GM19023 (cell line): ENCODE measurements around the gene ATP8A2.
"Not testable (repeated sequence)": the region's sequence is repeated elsewhere in the genome, so short reads cannot be mapped to it uniquely, and the experiment has no call there.

Experiments used
- ATAC-seq: cut with Tn5 transposase; IDR thresholded peaks from one replicate; pipeline ENCODE4 v1.9.1; 2021; ENCODE audit warnings: mild to moderate bottlenecking, moderate library complexity; ENCODE audit not compliant: unreplicated experiment

The ATP8A2 gene

DNA sequence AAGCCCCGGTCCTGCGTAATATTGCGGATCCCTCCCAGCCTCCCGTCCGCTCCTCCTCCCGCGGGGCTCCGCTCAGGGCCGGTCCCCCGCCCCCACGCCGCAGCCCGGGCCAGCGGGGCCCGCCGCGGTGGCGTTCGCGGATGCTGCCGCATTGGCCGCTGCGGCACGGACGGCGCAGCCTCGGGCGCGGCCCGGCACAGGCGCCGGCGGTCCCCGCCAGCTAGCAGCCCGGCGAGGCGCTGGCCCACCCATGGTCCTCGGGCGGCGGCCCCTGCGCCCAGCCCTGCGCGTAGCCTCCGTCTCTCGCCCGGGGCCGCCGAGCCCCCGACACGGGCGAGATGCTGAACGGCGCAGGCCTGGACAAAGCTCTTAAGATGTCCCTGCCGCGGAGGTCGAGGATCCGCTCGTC lies at the start of gene ATP8A2:
Gene ATP8A2, plus strand, starts transcription at position 100 of the 409 bp plus-strand sequence. Its CDS starts 239 bp downstream, at position 339.
- no peak for ATAC-seq

GRCh38 chr13:25324100-25324499 lies 47.7 kb upstream of the ATP8A2 start:
- no peak for ATAC-seq

GRCh38 chr13:25329706-25330105 lies 42.1 kb upstream of the ATP8A2 start:
- no peak for ATAC-seq

- ATAC-seq: no peak
Observed at GRCh38 chr13:25330541-25330940, 41.2 kb upstream of the ATP8A2 start.

- ATAC-seq: no peak
Observed at GRCh38 chr13:25335856-25336255, 35.9 kb upstream of the ATP8A2 start.

DNA sequence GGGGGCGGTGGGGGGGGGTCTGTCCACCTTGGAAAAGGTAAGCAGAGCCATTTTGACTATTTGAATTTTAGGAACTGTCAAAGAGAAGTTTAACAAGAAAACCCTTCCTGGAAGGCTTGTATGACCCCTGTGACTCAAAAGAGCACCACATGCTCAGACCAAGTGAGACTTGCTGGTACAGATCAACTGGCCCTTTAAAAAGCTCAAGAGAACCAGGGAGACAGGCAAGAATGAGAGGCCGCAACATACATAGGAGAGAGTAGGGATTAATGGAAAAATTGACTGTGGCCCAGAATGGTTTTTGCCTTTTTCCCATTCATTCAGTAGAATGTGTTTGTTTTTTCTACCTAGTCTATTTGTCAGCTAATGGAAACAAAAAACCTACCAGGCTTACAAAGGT lies 26.2 kb upstream of the ATP8A2 start:
- no peak for ATAC-seq

GRCh38 chr13:25347151-25347550 lies 24.6 kb upstream of the ATP8A2 start:
- ATAC-seq: no peak

- ATAC-seq: no peak
Observed at GRCh38 chr13:25351404-25351803, 20.4 kb upstream of the ATP8A2 start.

DNA sequence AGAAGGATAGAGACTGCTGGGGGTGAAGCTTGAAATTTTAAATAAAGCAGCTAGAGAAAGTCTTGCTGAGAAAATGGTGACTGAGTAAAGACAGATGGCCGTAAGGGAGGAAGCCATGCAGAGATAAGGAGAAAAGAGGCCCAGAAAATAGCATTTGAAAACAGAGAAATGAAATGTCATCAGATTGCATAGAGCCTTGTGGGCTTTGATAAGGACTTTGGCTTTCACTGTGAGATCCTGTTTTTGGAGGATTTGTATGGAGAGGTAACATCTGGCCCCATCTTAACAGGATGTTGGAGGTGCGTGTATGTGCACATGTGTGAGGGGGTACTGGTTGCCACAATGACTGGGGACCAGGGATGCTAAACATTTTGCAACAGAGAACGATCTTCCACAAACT lies 19.5 kb upstream of the ATP8A2 start:
- ATAC-seq: no peak

DNA sequence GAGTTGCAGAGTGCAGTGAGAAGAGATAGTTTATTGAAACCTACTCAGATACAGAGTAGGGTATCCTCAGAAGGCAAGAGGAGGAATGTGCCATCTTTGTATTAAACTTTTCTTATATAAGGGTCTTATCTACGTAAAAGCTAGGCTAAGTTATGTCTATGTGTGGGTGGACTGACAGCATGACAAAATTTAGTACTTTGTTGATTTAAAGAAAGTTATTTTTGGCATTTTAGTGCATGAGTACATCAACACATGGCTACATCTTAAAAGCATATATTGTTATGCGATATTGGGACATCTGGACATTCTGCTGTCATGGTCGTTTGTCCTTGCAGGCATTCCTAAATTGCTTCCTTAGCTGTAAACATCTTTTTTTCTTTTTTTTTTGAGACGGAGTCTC lies 19.0 kb upstream of the ATP8A2 start:
- no peak for ATAC-seq

DNA sequence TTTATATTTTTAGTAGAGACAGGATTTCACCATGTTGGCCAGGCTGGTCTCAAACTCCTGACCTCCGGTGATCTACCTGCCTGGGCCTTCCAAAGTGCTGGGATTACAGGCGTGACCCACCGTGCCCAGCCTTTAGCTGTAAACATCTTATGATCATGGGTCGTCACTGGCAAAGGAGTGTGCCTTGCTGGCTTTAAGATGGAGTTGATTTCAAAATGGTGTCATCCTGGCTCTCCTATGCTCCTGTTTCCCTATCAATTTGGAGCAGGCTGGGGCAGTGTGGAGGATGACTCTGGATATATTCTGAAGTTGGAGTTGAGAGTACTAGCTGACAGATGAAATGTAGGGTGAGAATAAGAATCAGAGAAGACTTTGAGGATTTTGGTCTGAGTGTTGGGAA lies 18.4 kb upstream of the ATP8A2 start:
- no peak for ATAC-seq

- no peak for ATAC-seq
Observed at GRCh38 chr13:25354377-25354776, 17.4 kb upstream of the ATP8A2 start.

- ATAC-seq: not testable (repeated sequence)
Observed at GRCh38 chr13:25360443-25360842, 11.3 kb upstream of the ATP8A2 start.

- ATAC-seq: no peak
Observed at GRCh38 chr13:25365720-25366235, 6.0 kb upstream of the ATP8A2 start.

- no peak for ATAC-seq
Observed at GRCh38 chr13:25371158-25371874, 458 bp upstream of the ATP8A2 start.

GRCh38 chr13:25372284-25373081 lies 709 bp downstream of the ATP8A2 start:
- no peak for ATAC-seq

DNA sequence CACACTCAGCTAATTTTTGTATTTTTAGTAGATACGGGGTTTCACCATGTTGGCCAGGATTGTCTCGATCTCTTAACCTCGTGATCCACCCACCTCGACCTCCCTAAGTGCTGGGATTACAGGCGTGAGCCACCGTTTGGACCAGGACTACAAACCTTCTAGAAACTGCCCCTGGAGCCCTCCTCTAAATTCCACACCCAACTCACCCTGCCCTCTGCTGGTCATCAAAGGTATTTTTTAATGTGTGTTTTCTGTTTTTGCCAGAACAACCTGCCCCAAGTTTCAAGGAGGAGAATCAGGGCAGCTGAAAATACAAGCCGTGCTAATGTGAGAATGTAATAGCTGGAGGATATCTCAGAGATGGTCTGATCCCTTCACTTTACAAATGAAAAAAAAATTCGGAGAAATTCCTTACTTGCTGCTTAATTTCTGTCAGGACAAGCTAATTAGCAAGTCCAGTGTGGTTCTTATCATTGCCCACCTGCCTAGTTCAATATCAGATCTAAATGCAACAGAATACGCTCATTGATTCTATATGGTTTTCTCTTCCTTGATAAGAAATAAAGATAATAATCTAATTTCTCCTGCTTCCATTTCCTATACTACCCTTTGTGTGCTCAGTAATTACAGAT lies 4.1 kb downstream of the ATP8A2 start:
- ATAC-seq: no peak

GRCh38 chr13:25377244-25377962 lies 5.6 kb downstream of the ATP8A2 start:
- ATAC-seq: no peak

DNA sequence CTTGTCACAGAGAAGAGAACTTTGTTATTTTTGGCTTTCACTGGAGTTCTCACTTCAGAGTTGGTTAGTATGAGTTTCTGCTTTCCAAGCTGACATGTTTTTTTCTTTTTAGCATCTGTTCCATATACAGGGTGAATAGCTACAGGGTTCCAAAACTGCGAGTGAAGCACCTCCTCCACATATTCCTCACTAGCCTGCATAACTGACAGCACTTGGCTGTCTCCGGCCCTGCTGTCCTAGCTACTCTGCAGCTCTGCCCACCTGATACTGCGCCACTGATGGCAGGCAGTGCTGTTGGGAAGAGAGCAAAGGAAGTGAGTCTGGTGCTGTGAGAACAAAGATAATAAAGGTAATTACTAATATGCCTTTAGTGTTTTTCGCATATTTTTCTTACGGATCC lies 6.8 kb downstream of the ATP8A2 start:
- ATAC-seq: no peak

DNA sequence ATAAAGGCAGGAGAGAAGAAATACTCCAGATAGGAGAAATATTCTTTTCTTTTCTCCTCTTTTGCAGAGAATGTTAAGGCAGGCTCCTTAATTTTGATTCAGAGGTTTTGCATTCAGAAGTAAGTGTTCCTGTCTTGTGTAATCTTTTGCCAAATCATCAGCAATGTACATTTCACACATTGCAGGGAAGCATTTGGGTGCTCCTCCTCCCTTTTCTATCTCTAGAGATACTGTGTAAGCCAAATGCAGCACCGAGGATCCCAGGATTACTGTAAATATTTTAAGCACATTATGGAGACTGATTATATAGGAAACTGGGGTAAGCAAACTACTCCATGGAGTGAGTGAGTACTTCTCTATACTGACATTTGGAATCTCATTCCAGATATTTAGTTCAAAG lies 7.2 kb downstream of the ATP8A2 start:
- no peak for ATAC-seq

GRCh38 chr13:25380082-25380481 lies 8.3 kb downstream of the ATP8A2 start:
- ATAC-seq: no peak
